NCI-H2081 (cell line): ENCODE results near the gene THRSP.
"Not testable (repeated sequence)": the region's sequence is repeated elsewhere in the genome, so short reads cannot be mapped to it uniquely, and the experiment has no call there.

ENCODE experiments used
- DNase-seq, 2 experiments: peaks; one replicate each; lab custom pipeline; 2025; lab: John Stamatoyannopoulos, UW

THRSP gene

GRCh38 chr11:78066471-78066870 lies 2.8 kb downstream of the THRSP start:
- DNase-seq, result no peak

DNA sequence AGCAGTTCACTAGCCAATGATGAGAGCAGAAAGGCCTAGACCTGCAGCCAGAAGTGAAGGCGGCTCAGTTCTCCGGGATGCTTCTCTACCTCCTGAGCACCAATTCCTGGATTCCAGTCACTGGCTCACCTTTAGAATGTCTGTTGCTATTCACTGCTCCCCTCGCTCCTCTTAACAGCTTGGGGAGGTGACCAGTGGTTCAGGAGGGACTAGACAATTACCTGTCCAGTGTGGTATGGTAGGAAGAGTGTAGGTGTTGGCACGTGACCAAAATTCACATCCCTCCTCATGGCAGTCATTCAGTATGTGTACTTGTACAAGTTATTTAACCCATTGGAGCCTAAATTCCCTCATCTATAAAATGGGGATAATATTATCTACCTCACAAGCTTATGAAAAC lies 4.0 kb downstream of the THRSP start:
- DNase-seq, result no peak

DNA sequence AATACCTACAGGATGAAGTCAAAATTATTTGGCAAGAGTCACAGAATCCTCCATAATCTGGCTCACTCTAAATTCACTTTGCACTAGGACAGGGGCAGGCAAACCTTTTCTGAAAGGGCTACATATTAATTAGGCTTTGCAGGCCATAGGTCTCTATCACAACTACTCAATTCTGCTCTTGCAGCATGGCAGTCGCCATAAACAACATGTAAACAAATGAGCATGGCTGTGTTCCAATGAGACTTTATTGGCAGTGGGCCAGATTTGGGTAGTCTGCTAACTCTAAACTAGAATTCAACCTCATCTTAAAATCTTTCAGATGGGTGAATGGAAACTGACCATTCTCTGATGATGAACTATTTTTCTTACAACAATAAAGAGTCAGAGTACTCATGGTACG lies 5.8 kb downstream of the THRSP start:
- DNase-seq, result peak in 1 of 2 experiments; percentile 41

- no peak for DNase-seq
These were observed 7.0 kb downstream of the THRSP start for GRCh38 chr11:78070621-78071020.

- DNase-seq, result no peak
These were observed 8.1 kb downstream of the THRSP start for GRCh38 chr11:78071717-78072116.

GRCh38 chr11:78072455-78072854 lies 8.8 kb downstream of the THRSP start:
- no peak for DNase-seq

- DNase-seq, result no peak
These were observed 11.1 kb downstream of the THRSP start for GRCh38 chr11:78074756-78075155.

DNA sequence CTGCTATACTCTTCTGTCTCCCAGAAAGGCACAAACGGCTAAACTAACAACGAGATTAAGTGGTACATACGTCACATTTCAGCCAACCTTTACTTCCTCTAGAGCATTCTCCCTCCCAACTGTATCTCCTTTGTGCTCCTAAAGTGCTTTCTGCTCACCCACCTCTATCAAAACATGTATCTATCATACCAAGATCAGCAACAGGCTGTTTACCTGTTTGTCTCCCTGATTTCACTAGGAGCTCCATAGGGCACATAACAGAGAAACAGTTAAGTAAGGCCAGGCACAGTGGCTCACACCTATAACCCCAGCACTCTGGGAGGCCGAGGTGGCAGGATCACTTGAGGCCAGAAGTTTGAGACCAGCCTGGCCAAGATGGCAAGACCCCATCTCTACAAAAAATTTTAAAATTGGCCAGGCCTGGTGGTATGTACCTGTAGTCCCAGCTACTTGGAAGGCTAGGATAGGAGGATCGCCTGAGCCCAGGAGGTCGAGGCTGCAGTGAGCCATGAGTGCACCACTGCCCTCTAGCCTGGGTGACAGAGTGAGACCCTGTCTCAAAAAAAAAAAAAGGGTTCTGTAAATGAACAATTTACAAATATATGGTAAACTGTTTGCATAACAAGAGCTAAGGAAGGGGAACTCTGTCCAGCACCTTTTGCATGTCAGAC lies 13.2 kb downstream of the THRSP start:
- no peak for DNase-seq

DNA sequence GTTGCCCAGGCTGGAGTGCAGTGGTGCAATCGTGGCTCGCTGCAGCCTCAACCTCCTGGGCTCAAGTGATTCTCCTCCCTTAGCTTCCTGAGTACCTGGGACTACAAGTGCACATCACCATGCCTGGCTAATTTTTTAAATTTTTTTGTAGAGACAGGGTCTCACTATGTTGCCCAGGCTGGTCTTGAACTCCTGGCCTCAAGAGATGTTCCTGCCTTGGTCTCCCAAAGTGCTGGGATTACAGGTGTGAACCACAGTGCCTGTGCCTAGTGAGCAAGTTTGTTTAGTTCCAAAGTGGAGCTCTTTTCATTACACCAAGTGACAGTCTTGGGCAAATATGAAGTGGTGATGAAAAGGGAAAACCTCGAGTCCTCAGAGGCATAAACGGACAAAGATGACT lies 13.9 kb downstream of the THRSP start:
- DNase-seq, result not testable (repeated sequence)

DNA sequence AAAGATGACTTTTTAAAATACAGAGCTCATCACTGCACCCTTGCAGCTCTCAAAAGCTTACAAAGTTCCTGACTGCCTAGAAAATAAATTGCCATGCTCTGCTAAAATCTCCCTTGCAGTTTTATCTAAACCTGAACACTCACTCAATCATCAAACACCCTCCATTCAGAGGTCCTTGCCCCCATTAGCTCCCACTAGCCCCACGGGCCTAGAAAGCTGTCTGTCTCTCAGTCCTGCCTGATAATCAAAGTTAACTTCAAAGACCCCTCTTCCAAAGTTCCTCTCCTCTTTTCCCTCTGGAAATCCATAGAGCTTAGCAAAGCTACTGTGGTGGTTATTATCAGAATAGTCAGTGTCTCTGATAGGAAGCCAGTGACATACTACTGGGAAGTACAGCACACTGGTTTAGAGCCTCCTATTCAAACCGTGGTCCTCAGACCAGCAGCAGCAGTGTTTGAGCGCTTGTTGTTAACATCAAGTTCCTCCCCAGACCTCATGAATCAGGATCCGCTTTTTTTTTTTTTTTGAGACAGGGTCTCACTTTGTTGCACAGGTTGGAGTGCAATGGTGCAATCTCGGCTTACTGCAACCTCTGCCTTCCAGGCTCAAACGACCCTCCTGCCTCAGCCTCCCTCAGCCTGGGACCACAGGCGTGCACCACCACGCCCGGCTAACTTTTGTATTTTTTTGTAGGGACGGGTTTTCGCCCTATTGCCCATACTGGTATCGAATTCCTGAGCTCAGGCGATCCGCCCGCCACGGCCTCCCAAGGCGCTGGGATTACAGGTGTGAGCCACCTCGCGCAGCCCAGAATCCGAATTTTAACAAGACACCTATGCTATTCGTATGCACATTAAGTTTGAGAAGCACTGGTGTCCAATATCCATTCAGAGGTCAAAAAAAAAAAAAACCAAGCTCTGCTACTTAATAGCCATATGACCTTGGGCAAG lies 14.8 kb downstream of the THRSP start:
- no peak for DNase-seq

GRCh38 chr11:78079232-78080083 lies 15.8 kb downstream of the THRSP start, which contains the start of gene NDUFC2:
TSS of gene NDUFC2 (minus strand) at chr11:78079862. CDS start at chr11:78079744, 118 bp downstream.
- peak; percentile 77 to 82 for DNase-seq

DNA sequence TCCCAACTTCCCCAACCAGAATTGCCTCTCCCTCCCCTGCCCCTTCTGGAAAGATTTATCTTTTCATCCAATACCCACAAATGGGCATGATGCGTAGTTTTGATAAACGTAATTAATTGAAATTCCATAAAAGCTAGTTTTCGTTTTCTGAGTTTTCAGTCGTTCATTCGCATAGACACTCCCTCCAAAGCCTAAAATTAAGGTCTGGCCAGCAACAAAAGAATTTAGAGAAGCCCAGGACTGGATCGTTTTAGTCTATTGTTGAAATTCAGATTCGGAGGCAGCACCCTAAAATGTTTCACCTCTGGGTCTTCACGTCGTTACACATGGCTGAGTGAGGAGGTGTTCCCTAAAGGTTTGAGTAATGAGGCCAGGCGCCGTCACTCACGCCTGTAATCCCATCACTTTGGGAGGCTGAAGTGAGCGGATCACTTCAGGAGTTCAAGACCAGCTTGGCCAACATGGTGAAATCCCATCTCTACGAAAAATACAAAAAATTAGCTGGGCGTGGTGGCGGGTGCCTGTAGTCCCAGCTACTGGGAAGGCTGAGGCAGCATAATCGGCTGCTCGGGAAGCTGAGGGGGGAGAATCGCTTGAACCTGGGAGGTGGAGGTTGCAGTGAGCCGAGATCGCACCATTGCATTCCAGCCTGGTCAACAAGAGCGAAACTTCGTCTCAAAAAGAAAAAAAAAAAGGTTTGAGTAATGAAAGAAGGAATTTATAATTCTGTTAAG lies 16.6 kb downstream of the THRSP start:
- DNase-seq, result no peak

- no peak for DNase-seq
These were observed 17.3 kb downstream of the THRSP start for GRCh38 chr11:78080818-78081495.

GRCh38 chr11:78081583-78081982 lies 17.9 kb downstream of the THRSP start:
- no peak for DNase-seq

DNA sequence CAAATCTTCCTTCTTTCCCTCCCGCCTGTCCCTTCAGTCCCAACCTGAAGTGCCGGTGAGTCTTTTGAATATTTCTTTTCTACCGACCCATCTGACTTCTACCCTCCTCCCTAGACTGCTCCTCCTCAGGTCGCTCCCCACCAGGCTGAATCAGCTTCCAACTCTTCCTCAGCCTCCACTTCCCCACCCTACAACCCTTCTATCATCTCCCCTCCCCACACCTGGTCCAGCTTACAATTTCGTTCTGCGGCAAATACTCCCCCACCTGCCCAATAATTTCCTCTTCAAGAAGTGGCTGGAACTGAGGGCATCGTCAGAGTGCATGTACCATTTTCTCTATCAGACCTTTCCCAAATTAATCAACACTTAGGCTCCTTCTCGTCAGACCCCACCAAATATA lies 18.5 kb downstream of the THRSP start:
- DNase-seq, result no peak

- no peak for DNase-seq
These were observed 19.4 kb downstream of the THRSP start for GRCh38 chr11:78083021-78083420.

- not testable (repeated sequence) for DNase-seq
These were observed 20.8 kb downstream of the THRSP start for GRCh38 chr11:78084506-78084905.

DNA sequence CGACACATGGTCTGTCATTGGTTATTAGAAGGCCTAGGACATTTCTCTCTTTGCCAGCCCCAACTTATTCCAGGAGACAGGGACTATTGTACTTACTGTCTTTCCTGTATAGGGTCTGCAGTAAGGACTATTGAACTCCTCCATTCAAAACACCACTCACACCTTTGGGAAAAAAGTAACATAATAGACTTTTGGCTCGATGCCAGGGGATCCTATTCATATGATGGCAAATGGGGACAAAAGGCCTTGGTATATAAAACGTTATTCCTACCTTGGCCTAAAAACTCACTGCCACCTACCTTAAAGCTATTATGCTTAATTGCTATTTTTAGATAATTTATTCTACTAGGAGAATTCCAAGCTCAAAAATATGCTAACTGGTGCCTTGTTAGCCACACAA lies 22.3 kb downstream of the THRSP start:
- DNase-seq, result peak in 1 of 2 experiments; percentile 19

DNA sequence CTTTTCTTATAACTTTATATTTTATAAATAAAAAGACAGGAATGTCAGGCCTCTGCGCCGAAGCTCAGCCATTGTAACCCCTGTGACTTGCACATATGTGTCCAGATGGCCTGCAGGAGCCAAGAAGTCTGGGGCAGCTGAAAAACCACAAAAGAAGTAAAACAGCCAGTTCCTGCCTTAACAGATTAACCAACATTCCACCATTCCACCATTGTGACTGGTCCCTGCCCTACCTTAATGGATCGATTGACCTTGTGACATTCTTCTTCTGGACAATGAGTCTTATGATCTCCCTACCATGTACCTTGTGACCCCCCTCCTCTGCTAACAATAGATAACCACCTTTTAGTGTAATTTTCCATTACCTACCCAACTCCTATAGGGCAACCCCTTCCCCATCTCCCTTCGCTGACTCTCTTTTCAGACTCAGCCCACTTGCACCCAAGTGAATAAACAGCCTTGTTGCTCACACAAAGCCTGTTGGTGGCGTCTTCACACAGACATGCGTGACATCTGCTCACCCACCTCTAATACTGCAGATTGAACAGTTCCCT lies 22.9 kb downstream of the THRSP start:
- DNase-seq, result not testable (repeated sequence)

DNA sequence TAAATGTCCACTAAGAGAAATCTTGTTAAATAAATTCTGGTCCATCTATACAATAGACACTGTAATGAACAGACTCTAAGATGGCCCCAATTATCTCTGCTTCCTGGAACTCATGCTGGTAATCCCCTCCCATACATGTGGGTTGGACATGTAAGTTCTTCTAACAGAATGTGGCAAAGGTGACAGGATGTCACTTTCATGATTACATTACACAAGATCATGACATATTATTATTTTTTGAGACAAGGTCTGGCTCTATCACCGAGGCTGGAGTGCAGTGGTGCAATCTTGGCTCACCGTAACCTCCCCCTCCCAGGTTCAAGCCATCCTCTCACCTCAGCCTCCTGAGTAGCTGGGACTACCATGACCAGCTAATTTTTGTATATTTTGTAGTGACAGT lies 30.6 kb downstream of the THRSP start:
- DNase-seq, result no peak
